Vagina (tissue), 2 donors: ENCODE measurements around the gene FAXDC2. TPM values are rescaled to one million over a fixed set of nuclear protein-coding genes. Genes with fewer than 3 reads are reported as not detected.

Source experiments
- DNase-seq, 2 donors: peaks; one replicate each; pipeline ENCODE4 v3.0.0-alpha.2; 2017; ENCODE audit errors: extremely low spot score in 2 of 2
- H3K27ac ChIP-seq: fragments of 200-600 bp; sonication (generic); one replicate; pipeline ENCODE4 v1.5.1; 2019
- H3K27me3 ChIP-seq: fragments of 200-600 bp; sonication (generic); one replicate; pipeline ENCODE4 v1.5.1; 2019
- H3K36me3 ChIP-seq, 2 donors: fragments of 200-600 bp; sonication (generic); one replicate each; pipeline ENCODE4 v1.5.1; 2017 to 2019
- H3K4me1 ChIP-seq: fragments of 200-600 bp; sonication (generic); one replicate; pipeline ENCODE4 v1.5.1; 2019
- H3K4me3 ChIP-seq, 2 donors: fragments of 200-600 bp; sonication (generic); 1 replicate in 1 of 2; 2 replicates in 1 of 2; pipeline ENCODE4 v1.5.1; 2016 to 2019
- H3K9me3 ChIP-seq: fragments of 200-600 bp; sonication (generic); one replicate; pipeline ENCODE4 v1.5.1; 2019
- CTCF ChIP-seq, 3 experiments: fragments of 450-650 bp in 2 of 3; fragments of 200-600 bp in 1 of 3; sonication (generic) in 1 of 3; IDR thresholded peaks; one replicate each; pipeline ENCODE4 v1.5.1; 2017 to 2019; ENCODE audit warnings: antibody characterized with exemption in 3 of 3, mild to moderate bottlenecking in 2 of 3, moderate library complexity in 2 of 3
- POLR2A ChIP-seq, 2 donors: fragments of 450-650 bp; IDR thresholded peaks; one replicate each; pipeline ENCODE4 v1.6.1; 2017; ENCODE audit warnings: antibody characterized with exemption in 2 of 2, mild to moderate bottlenecking in 2 of 2, moderate library complexity in 2 of 2
- POLR2AphosphoS5 ChIP-seq, 2 donors: sonication (generic); formaldehyde crosslinking; IDR thresholded peaks; one replicate each; pipeline ENCODE4 v1.9.0; 2017; ENCODE audit warnings: antibody characterized with exemption in 2 of 2, mild to moderate bottlenecking in 2 of 2, low read depth in 1 of 2; ENCODE audit not compliant: insufficient read depth in 1 of 2
- intact Hi-C: fragments of 100-400 bp; cut with DNase I; formaldehyde crosslinking; loops from one replicate; pipeline ENCODE4 v1.15.1; 2023
- total RNA-seq: library from RNA; depleted of rRNA; stranded (reverse); fragments of >200 nt; gene quantifications from one replicate; pipeline ENCODE4 v1.2.3, GENCODE V29; 2016

FAXDC2 gene
- total RNA-seq, 1 donor from 2014 or later = 35.4 TPM

- intact Hi-C loops = no loop called here
- H3K27ac ChIP-seq = no peak overlapping the region
Measured at GRCh38 chr5:154831451-154831850, 19.0 kb downstream of the FAXDC2 start.

GRCh38 chr5:154830596-154830995 is 19.8 kb downstream of the FAXDC2 start:
- peak overlapping the region; percentile 43 for H3K27ac ChIP-seq
- intact Hi-C loops = no loop called here
- no peak for DNase-seq
- H3K4me1 ChIP-seq = peaks cover 17% of the 10 kb centered on the region
- no peaks in the 10 kb centered on the region for H3K9me3 ChIP-seq
- TF ChIP-seq CTCF (IDR thresholded peaks at IDR 0.05) = no peak
- TF ChIP-seq POLR2A (IDR thresholded peaks at IDR 0.05) = no peak
- TF ChIP-seq POLR2AphosphoS5 (IDR thresholded peaks at IDR 0.05; ENCODE audit: insufficient read depth in 1 of 2, low read depth in 1 of 2) = no peak
- H3K27me3 ChIP-seq = no peaks in the 10 kb centered on the region
- H3K36me3 ChIP-seq = no peaks in the 10 kb centered on the region
- H3K4me3 ChIP-seq = no peak overlapping the region

More at GRCh38 chr5:154831451-154831850, 19.0 kb downstream of the FAXDC2 start:
- no peaks in the 10 kb centered on the region for H3K27me3 ChIP-seq
- peaks cover 18% of the 10 kb centered on the region for H3K4me1 ChIP-seq
- no peaks in the 10 kb centered on the region for H3K36me3 ChIP-seq
- no peak for TF ChIP-seq POLR2A (IDR thresholded peaks at IDR 0.05)
- TF ChIP-seq POLR2AphosphoS5 (IDR thresholded peaks at IDR 0.05; ENCODE audit: insufficient read depth in 1 of 2, low read depth in 1 of 2) = no peak
- TF ChIP-seq CTCF (IDR thresholded peaks at IDR 0.05) = no peak
- no peak for DNase-seq
- no peak overlapping the region for H3K4me3 ChIP-seq
- H3K9me3 ChIP-seq = no peaks in the 10 kb centered on the region

GRCh38 chr5:154830219-154830595 is 20.2 kb downstream of the FAXDC2 start:
- Histone ChIP-seq H3K27ac (peak overlapping the region; percentile 43), H3K9me3 (no peaks in the 10 kb centered on the region), H3K36me3 (no peaks in the 10 kb centered on the region), H3K27me3 (no peaks in the 10 kb centered on the region), H3K4me1 (peaks cover 14% of the 10 kb centered on the region), H3K4me3 (no peak overlapping the region)
- DNase-seq = no peak
- intact Hi-C loops = no loop called here
- TF ChIP-seq POLR2A (IDR thresholded peaks at IDR 0.05) (no peak), CTCF (IDR thresholded peaks at IDR 0.05) (no peak), POLR2AphosphoS5 (IDR thresholded peaks at IDR 0.05; ENCODE audit: insufficient read depth in 1 of 2, low read depth in 1 of 2) (no peak)

GRCh38 chr5:154829589-154830218 is 20.7 kb downstream of the FAXDC2 start:
- intact Hi-C loops = no loop called here
- no peak for DNase-seq
- Histone ChIP-seq H3K36me3 (no peaks in the 10 kb centered on the region), H3K9me3 (no peaks in the 10 kb centered on the region), H3K4me1 (peaks cover 9% of the 10 kb centered on the region), H3K27ac (no peak overlapping the region), H3K4me3 (no peak overlapping the region), H3K27me3 (no peaks in the 10 kb centered on the region)
- no peak for TF ChIP-seq POLR2A (IDR thresholded peaks at IDR 0.05)

GRCh38 chr5:154829181-154829588 is 21.2 kb downstream of the FAXDC2 start:
- no peaks in the 10 kb centered on the region for H3K9me3 ChIP-seq
- DNase-seq = no peak
- no peak overlapping the region for H3K27ac ChIP-seq
- no peak overlapping the region for H3K4me3 ChIP-seq
- intact Hi-C loops = no loop called here
- peaks cover 5% of the 10 kb centered on the region for H3K4me1 ChIP-seq
- H3K36me3 ChIP-seq = peaks cover 0 to 4% of the 10 kb centered on the region in 2 donors
- no peak for TF ChIP-seq POLR2AphosphoS5 (IDR thresholded peaks at IDR 0.05; ENCODE audit: insufficient read depth in 1 of 2, low read depth in 1 of 2)
- TF ChIP-seq POLR2A (IDR thresholded peaks at IDR 0.05) = no peak
- TF ChIP-seq CTCF (IDR thresholded peaks at IDR 0.05) = no peak
- H3K27me3 ChIP-seq = no peaks in the 10 kb centered on the region
